Endodermal cell (in vitro differentiated cells): ENCODE results near the gene KRTAP10-3. TPM values are rescaled to one million over a fixed set of nuclear protein-coding genes. Genes with fewer than 3 reads are reported as not detected.

Experiments
- DNase-seq: peaks from one replicate; pipeline ENCODE4 v3.0.0-alpha.2; 2017
- H3K27ac ChIP-seq: 2 replicates; pipeline ENCODE4 v1.5.1; 2013; ENCODE audit warnings: mild to moderate bottlenecking, low read depth, low read length, moderate library complexity
- H3K27me3 ChIP-seq: 2 replicates; pipeline ENCODE4 v1.6.1; 2013; ENCODE audit warnings: mild to moderate bottlenecking, low read length, moderate library complexity; ENCODE audit not compliant: insufficient read depth, control insufficient read depth, poor library complexity, severe bottlenecking
- H3K36me3 ChIP-seq: 2 replicates; pipeline ENCODE4 v1.7.0; 2013; ENCODE audit warnings: mild to moderate bottlenecking, low read length, moderate library complexity; ENCODE audit not compliant: control insufficient read depth, insufficient read depth
- H3K4me1 ChIP-seq: one replicate; pipeline ENCODE4 v1.7.0; 2013; ENCODE audit warnings: low read length; ENCODE audit not compliant: control insufficient read depth, insufficient read depth
- H3K4me3 ChIP-seq: 2 replicates; pipeline ENCODE4 v1.5.1; 2013; ENCODE audit warnings: mild to moderate bottlenecking, low read length, moderate library complexity
- H3K9ac ChIP-seq: 2 replicates; pipeline ENCODE4 v1.6.1; 2013; ENCODE audit warnings: mild to moderate bottlenecking, low read length, moderate library complexity; ENCODE audit not compliant: poor library complexity, severe bottlenecking; ENCODE audit errors: extremely low read depth
- H3K9me3 ChIP-seq: 2 replicates; pipeline ENCODE4 v1.6.1; 2013; ENCODE audit warnings: mild to moderate bottlenecking, low read length, moderate library complexity; ENCODE audit not compliant: control insufficient read depth
- H3K27ac Mint-ChIP-seq: 2 replicates; pipeline ENCODE4 v1.8.0; 2020; ENCODE audit warnings: mixed read lengths
- H3K27me3 Mint-ChIP-seq: 2 replicates; pipeline ENCODE4 v1.8.0; 2021; ENCODE audit warnings: mild to moderate bottlenecking, mixed read lengths; ENCODE audit not compliant: insufficient read depth
- H3K36me3 Mint-ChIP-seq: 2 replicates; pipeline ENCODE4 v1.8.0; 2020; ENCODE audit warnings: low read depth, mixed read lengths
- H3K4me1 Mint-ChIP-seq: 2 replicates; pipeline ENCODE4 v1.8.0; 2020; ENCODE audit warnings: mixed read lengths
- H3K4me3 Mint-ChIP-seq: 2 replicates; pipeline ENCODE4 v1.8.0; 2020; ENCODE audit warnings: mild to moderate bottlenecking, moderate library complexity, mixed read lengths
- H3K9me3 Mint-ChIP-seq: 2 replicates; pipeline ENCODE4 v1.8.0; 2020; ENCODE audit warnings: mild to moderate bottlenecking, mixed read lengths
- WGBS, 2 experiments: methylation state at CpG; one replicate each; pipeline versions ENCODE4 v1.1.5 to v1.1.7; 2013; ENCODE audit warnings: missing lambda C conversion rate in 2 of 2, mixed read lengths in 1 of 2; ENCODE audit not compliant: insufficient coverage in 1 of 2, insufficient read length in 1 of 2; 5-methylcytosine and 5-hydroxymethylcytosine counted together
- total RNA-seq, 2 donors: library from RNA; stranded (reverse); fragmentation: NEBNext Ultra II Directional in 1 of 2; extraction: Animal tissue kit (Norgen Biotek cat#: 25700) in 1 of 2; gene quantifications; 2 replicates in 1 of 2; 3 replicates in 1 of 2; pipeline ENCODE4 v1.2.1, GENCODE V29; 2021
- TF ChIP-seq, protein P1 (sequence below): fragments of 200-600 bp; sonication (generic); conservative IDR thresholded peaks from 2 replicates; pipeline ENCODE4 v1.5.0; 2021; ENCODE audit warnings: antibody characterized with exemption, mild to moderate bottlenecking

Gene KRTAP10-3
- total RNA-seq, 2 donors from 2014 or later, result not detected

- H3K9me3 Mint-ChIP-seq, result peaks cover 2% of the 10 kb centered on the region
- no peaks in the 10 kb centered on the region for H3K36me3 ChIP-seq
- peak; percentile 44 for DNase-seq
- H3K27me3 Mint-ChIP-seq, result no peaks in the 10 kb centered on the region
- H3K4me3 ChIP-seq, result no peak overlapping the region
- TF ChIP-seq, protein P1, sequence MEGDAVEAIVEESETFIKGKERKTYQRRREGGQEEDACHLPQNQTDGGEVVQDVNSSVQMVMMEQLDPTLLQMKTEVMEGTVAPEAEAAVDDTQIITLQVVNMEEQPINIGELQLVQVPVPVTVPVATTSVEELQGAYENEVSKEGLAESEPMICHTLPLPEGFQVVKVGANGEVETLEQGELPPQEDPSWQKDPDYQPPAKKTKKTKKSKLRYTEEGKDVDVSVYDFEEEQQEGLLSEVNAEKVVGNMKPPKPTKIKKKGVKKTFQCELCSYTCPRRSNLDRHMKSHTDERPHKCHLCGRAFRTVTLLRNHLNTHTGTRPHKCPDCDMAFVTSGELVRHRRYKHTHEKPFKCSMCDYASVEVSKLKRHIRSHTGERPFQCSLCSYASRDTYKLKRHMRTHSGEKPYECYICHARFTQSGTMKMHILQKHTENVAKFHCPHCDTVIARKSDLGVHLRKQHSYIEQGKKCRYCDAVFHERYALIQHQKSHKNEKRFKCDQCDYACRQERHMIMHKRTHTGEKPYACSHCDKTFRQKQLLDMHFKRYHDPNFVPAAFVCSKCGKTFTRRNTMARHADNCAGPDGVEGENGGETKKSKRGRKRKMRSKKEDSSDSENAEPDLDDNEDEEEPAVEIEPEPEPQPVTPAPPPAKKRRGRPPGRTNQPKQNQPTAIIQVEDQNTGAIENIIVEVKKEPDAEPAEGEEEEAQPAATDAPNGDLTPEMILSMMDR, result no peak
- H3K4me3 Mint-ChIP-seq, result no peak overlapping the region
- no peak overlapping the region for H3K27ac Mint-ChIP-seq
- no peaks in the 10 kb centered on the region for H3K27me3 ChIP-seq
- H3K4me1 ChIP-seq, result no peaks in the 10 kb centered on the region
- peaks cover 10% of the 10 kb centered on the region for H3K9me3 ChIP-seq
- no peaks in the 10 kb centered on the region for H3K4me1 Mint-ChIP-seq
- 92 to 93% methylated on average over 18 to 31 of the region's 31 CpGs for WGBS, 2 experiments
- H3K36me3 Mint-ChIP-seq, result no peaks in the 10 kb centered on the region
- H3K9ac ChIP-seq, result no peak overlapping the region
- H3K27ac ChIP-seq, result no peak overlapping the region
These were observed 38.0 kb downstream of the KRTAP10-3 start for GRCh38 chr21:44520326-44521300.

DNA sequence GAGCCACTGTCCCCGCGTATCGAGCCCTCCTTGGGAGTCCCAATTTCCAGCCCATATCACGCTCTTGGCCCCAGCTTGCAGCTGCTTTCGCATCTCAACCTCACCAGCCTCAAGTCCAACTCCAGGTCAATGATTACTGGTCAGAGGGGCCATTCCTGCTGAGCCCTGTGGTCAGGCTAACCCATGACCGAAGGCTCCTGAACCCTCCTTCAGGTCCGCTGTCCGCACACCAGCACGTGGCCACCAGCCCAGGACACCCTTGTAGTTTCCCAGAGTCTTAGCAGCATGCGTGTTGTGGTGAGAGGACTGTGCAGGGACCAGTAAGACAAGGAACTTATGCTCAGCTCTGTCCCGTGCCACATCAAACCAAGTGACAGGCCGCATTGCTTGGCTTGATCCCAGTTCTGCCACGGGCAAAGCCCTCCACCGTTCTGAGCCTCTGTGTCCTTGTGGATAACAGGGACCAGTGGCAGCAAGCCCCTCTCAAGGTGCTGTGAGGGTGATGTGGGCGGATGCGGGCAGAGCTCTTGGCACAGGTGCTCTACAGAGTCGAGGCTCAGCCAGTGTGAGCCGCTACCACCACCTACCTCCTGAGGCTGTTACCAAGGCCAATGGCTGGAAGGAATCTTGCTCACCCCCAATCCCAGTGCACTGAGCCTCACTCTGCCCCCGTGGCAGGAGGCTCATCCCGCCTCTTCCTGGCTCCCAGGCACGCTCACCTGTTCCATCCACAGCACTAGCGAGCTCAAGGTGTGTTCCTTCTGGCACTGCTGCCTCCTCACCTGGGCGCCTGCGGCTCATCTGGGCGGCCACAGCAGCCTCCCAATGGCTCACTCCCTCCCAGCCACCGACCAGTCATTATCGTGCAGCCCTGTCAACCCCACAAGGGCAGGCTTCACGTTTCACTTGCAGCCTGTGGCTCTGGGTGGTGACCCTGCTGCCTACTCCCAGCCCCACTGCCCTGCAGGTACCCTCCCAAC is 39.0 kb downstream of the KRTAP10-3 start:
- Histone ChIP-seq H3K9me3 (peaks cover 10% of the 10 kb centered on the region), H3K27me3 (no peaks in the 10 kb centered on the region), H3K4me3 (no peak overlapping the region), H3K27ac (no peak overlapping the region), H3K4me1 (no peaks in the 10 kb centered on the region), H3K36me3 (no peaks in the 10 kb centered on the region), H3K9ac (no peak overlapping the region)
- no peak overlapping the region for H3K27ac Mint-ChIP-seq
- H3K4me1 Mint-ChIP-seq, result no peaks in the 10 kb centered on the region
- TF ChIP-seq, protein P1, result no peak
- DNase-seq, result no peak
- peaks cover 2% of the 10 kb centered on the region for H3K9me3 Mint-ChIP-seq
- H3K4me3 Mint-ChIP-seq, result no peak overlapping the region
- H3K27me3 Mint-ChIP-seq, result no peaks in the 10 kb centered on the region
- 89 to 97% methylated on average over 26 to 28 of the region's 28 CpGs for WGBS, 2 experiments
- H3K36me3 Mint-ChIP-seq, result no peaks in the 10 kb centered on the region

DNA sequence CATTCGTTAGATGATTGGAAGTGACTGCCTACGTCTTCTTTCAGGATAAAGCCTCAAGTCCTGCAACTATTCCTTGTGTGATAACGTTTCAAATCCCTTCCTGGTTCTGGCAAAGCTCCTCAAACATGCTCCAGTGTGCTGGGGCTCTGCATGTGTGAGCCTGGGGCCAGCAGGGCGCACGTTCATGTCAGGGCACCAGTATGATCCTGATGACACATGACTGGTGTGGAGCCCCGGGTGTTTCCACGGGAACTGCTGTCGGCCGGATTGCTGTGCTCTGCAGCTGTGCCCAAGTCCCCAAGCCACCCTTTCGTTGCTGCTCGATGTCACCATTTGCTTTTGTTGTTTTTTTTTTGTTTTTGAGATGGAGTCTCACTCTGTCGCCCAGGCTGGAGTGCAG is 39.9 kb downstream of the KRTAP10-3 start:
- H3K36me3 Mint-ChIP-seq, result no peaks in the 10 kb centered on the region
- 91% methylated on average over 7 to 11 of the region's 12 CpGs for WGBS, 2 experiments
- DNase-seq, result no peak
- H3K4me3 ChIP-seq, result no peak overlapping the region
- H3K9me3 Mint-ChIP-seq, result peaks cover 2% of the 10 kb centered on the region
- H3K27ac Mint-ChIP-seq, result no peak overlapping the region
- H3K27me3 ChIP-seq, result no peaks in the 10 kb centered on the region
- H3K36me3 ChIP-seq, result no peaks in the 10 kb centered on the region
- no peak overlapping the region for H3K27ac ChIP-seq
- no peaks in the 10 kb centered on the region for H3K4me1 ChIP-seq
- no peaks in the 10 kb centered on the region for H3K4me1 Mint-ChIP-seq
- no peak overlapping the region for H3K4me3 Mint-ChIP-seq
- no peaks in the 10 kb centered on the region for H3K27me3 Mint-ChIP-seq
- peaks cover under 1% of the 10 kb centered on the region for H3K9me3 ChIP-seq
- TF ChIP-seq, protein P1, result no peak
- no peak overlapping the region for H3K9ac ChIP-seq
